ENCODE results near the gene POLR1C.

POLR1C gene

GRCh38 chr6:43520097-43520496, 3.2 kb downstream of the POLR1C start:
- Histone ChIP-seq H3K4me3 (ENCODE audit: low read depth, low read length) (no peak overlapping the region), H3K36me3 (ENCODE audit: control insufficient read depth, insufficient read depth, low read length) (no peaks in the 10 kb centered on the region), H3K9ac (no peak overlapping the region), H3K27ac (no peak overlapping the region), H3K9me3 (ENCODE audit: control insufficient read depth, low read length) (no peaks in the 10 kb centered on the region), H2AFZ (no peak overlapping the region), H3K4me1 (peaks cover 18% of the 10 kb centered on the region), H3K27me3 (ENCODE audit: control insufficient read depth, insufficient read depth, low read length) (no peaks in the 10 kb centered on the region), H3K4me2 (ENCODE audit: low read length) (no peak overlapping the region), H3K79me2 (peaks cover 22% of the 10 kb centered on the region)
- TF ChIP-seq CTCF (IDR thresholded peaks at IDR 0.05): no peak

DNA sequence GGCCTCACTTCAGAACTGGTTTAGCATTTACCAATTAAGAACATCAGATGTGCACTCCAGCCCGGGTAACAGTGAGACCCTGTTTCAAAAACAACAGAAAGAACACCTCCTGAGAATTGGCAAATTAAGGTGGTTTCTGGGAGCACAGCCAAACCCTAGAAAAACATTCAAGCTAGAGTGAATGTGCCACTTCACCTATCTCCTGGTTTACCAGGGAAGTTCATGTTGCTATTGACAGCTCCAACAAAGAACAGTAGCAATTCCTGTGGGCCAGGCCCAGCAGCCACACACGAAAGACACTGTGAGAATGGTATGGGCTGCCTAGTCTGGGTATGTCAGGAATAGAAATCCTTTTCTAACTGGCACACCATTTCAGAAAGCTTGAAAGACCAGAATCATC, 4.9 kb downstream of the POLR1C start:
- no peaks in the 10 kb centered on the region for H3K27me3 ChIP-seq (ENCODE audit: control insufficient read depth, insufficient read depth, low read length)
- H2AFZ ChIP-seq: no peak overlapping the region
- peaks cover 13% of the 10 kb centered on the region for H3K4me1 ChIP-seq
- no peaks in the 10 kb centered on the region for H3K9me3 ChIP-seq (ENCODE audit: control insufficient read depth, low read length)
- H3K4me2 ChIP-seq (ENCODE audit: low read length): no peak overlapping the region
- H3K36me3 ChIP-seq (ENCODE audit: control insufficient read depth, insufficient read depth, low read length): no peaks in the 10 kb centered on the region
- TF ChIP-seq CTCF (IDR thresholded peaks at IDR 0.05): no peak
- no peak overlapping the region for H3K4me3 ChIP-seq (ENCODE audit: low read depth, low read length)
- no peak overlapping the region for H3K27ac ChIP-seq
- no peak overlapping the region for H3K9ac ChIP-seq
- peaks cover 9% of the 10 kb centered on the region for H3K79me2 ChIP-seq

GRCh38 chr6:43522547-43523261, 5.8 kb downstream of the POLR1C start:
- Histone ChIP-seq H3K9ac (no peak overlapping the region), H3K4me1 (peaks cover 13% of the 10 kb centered on the region), H3K27ac (no peak overlapping the region), H3K36me3 (ENCODE audit: control insufficient read depth, insufficient read depth, low read length) (no peaks in the 10 kb centered on the region), H3K4me3 (ENCODE audit: low read depth, low read length) (no peak overlapping the region), H2AFZ (no peak overlapping the region), H3K4me2 (ENCODE audit: low read length) (no peak overlapping the region), H3K9me3 (ENCODE audit: control insufficient read depth, low read length) (no peaks in the 10 kb centered on the region), H3K79me2 (peaks cover 3% of the 10 kb centered on the region), H3K27me3 (ENCODE audit: control insufficient read depth, insufficient read depth, low read length) (no peaks in the 10 kb centered on the region)
- TF ChIP-seq CTCF (IDR thresholded peaks at IDR 0.05): no peak

DNA sequence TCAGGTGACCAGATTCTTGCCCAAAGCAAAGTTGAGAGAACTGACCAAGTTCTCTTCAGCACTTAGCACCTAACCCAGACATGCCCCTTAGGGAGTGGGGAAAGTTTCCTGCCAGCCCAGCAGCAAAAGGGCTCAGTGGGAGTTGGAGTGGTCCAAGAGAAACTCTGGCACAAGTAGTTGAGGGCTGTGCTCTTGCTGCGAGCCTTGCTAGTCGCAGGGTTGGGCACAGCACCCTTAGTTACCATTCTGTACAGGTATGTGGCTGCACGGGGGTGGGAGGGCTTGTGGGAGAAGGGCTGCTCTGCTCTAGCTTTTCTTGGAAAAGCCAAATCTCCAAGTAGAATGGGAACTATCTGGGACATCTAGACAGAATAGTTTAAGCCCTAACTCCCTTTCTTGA, 6.4 kb downstream of the POLR1C start:
- H3K4me1 ChIP-seq: peaks cover 7% of the 10 kb centered on the region
- no peak overlapping the region for H3K9ac ChIP-seq
- no peak overlapping the region for H3K4me2 ChIP-seq (ENCODE audit: low read length)
- no peak overlapping the region for H3K4me3 ChIP-seq (ENCODE audit: low read depth, low read length)
- H3K36me3 ChIP-seq (ENCODE audit: control insufficient read depth, insufficient read depth, low read length): no peaks in the 10 kb centered on the region
- H3K79me2 ChIP-seq: no peaks in the 10 kb centered on the region
- no peaks in the 10 kb centered on the region for H3K9me3 ChIP-seq (ENCODE audit: control insufficient read depth, low read length)
- TF ChIP-seq CTCF (IDR thresholded peaks at IDR 0.05): no peak
- no peak overlapping the region for H3K27ac ChIP-seq
- no peaks in the 10 kb centered on the region for H3K27me3 ChIP-seq (ENCODE audit: control insufficient read depth, insufficient read depth, low read length)
- no peak overlapping the region for H2AFZ ChIP-seq

GRCh38 chr6:43524483-43524961, 7.6 kb downstream of the POLR1C start:
- no peaks in the 10 kb centered on the region for H3K4me1 ChIP-seq
- no peak overlapping the region for H3K27ac ChIP-seq
- H3K4me3 ChIP-seq (ENCODE audit: low read depth, low read length): no peak overlapping the region
- no peak overlapping the region for H2AFZ ChIP-seq
- no peak overlapping the region for H3K4me2 ChIP-seq (ENCODE audit: low read length)
- H3K36me3 ChIP-seq (ENCODE audit: control insufficient read depth, insufficient read depth, low read length): no peaks in the 10 kb centered on the region
- H3K9me3 ChIP-seq (ENCODE audit: control insufficient read depth, low read length): no peaks in the 10 kb centered on the region
- no peaks in the 10 kb centered on the region for H3K27me3 ChIP-seq (ENCODE audit: control insufficient read depth, insufficient read depth, low read length)
- H3K9ac ChIP-seq: no peak overlapping the region
- H3K79me2 ChIP-seq: no peaks in the 10 kb centered on the region
- no peak for TF ChIP-seq CTCF (IDR thresholded peaks at IDR 0.05)

Data from parathyroid adenoma (tissue), 2 donors.